Heart left ventricle (tissue), 16 donors: Measurements from ENCODE around the gene MAGED2. TPM values are rescaled to one million over a fixed set of nuclear protein-coding genes. Genes with fewer than 3 reads are reported as not detected.

Source experiments
- ATAC-seq, 4 donors: fragments of 200-7000 bp; cut with Tn5 transposase; one replicate each; pipeline ENCODE4 v1.9.1; 2020 to 2022; ENCODE audit warnings: moderate library complexity in 4 of 4, mild to moderate bottlenecking in 3 of 4, moderate number of reproducible peaks in 1 of 4
- DNase-seq, 5 donors: peaks; one replicate each; pipeline ENCODE4 v3.0.0-alpha.2; 2020
- H3K27ac ChIP-seq, 12 donors: fragments of 200-600 bp; sonication (generic) in 4 of 12; one replicate each; pipeline versions ENCODE4 v1.5.0 to v1.8.0; 2016 to 2022; ENCODE audit warnings: mild to moderate bottlenecking in 2 of 12
- H3K27me3 ChIP-seq, 9 donors: fragments of 200-600 bp; sonication (generic) in 2 of 9; one replicate each; pipeline versions ENCODE4 v1.5.1 to v1.8.0; 2016 to 2022; ENCODE audit warnings: mild to moderate bottlenecking in 3 of 9
- H3K36me3 ChIP-seq, 9 donors: fragments of 200-600 bp; sonication (generic) in 2 of 9; one replicate each; pipeline versions ENCODE4 v1.5.0 to v1.8.0; 2018 to 2022; ENCODE audit warnings: mild to moderate bottlenecking in 2 of 9
- H3K4me1 ChIP-seq, 12 donors: fragments of 200-600 bp; sonication (generic) in 4 of 12; one replicate each; pipeline versions ENCODE4 v1.5.0 to v1.8.0; 2016 to 2022; ENCODE audit warnings: mild to moderate bottlenecking in 3 of 12
- H3K4me3 ChIP-seq, 12 donors: fragments of 200-600 bp; sonication (generic) in 4 of 12; one replicate each; pipeline versions ENCODE4 v1.5.0 to v1.8.0; 2017 to 2022; ENCODE audit warnings: mild to moderate bottlenecking in 9 of 12, moderate library complexity in 4 of 12
- H3K9me3 ChIP-seq, 12 donors: fragments of 200-600 bp; sonication (generic) in 4 of 12; one replicate each; pipeline versions ENCODE4 v1.5.0 to v1.8.0; 2016 to 2022; ENCODE audit warnings: mild to moderate bottlenecking in 1 of 12
- CTCF ChIP-seq, 12 donors: fragments of 200-600 bp; sonication (generic) in 4 of 12; IDR thresholded peaks; one replicate each; pipeline versions ENCODE4 v1.5.0 to v1.8.0; 2018 to 2022; ENCODE audit warnings: antibody characterized with exemption in 12 of 12, mild to moderate bottlenecking in 5 of 12
- POLR2A ChIP-seq, 2 donors: fragments of 450-650 bp; IDR thresholded peaks; one replicate each; pipeline ENCODE4 v1.6.1; 2017; ENCODE audit warnings: antibody characterized with exemption in 2 of 2, mild to moderate bottlenecking in 2 of 2, moderate library complexity in 2 of 2
- WGBS, 4 donors: extraction: QIAGEN DNeasy Blood & Tissue Kit in 2 of 4; methylation state at CpG; one replicate each; pipeline versions ENCODE4 v1.1.5 to v1.1.7; 2013 to 2018; 5-methylcytosine and 5-hydroxymethylcytosine counted together
- intact Hi-C, 10 donors: fragments of 100-400 bp; cut with DNase I; formaldehyde crosslinking; loops; one replicate each; pipeline versions ENCODE4 v1.11.1 to v1.14.2; 2022
- polyA plus RNA-seq, 2 donors: library from polyadenylated mRNA; stranded (reverse); fragments of 200-250 nt; gene quantifications; one replicate each; pipeline ENCODE4 v1.2.3, GENCODE V29; 2013
- total RNA-seq, 9 donors: library from RNA; depleted of rRNA in 2 of 9; stranded (reverse); fragments of >200 nt in 2 of 9; fragmentation: NEBNext Ultra II Directional in 3 of 9; extraction: Animal tissue kit (Norgen Biotek cat#: 25700) in 3 of 9; gene quantifications; one replicate each; pipeline versions ENCODE4 v1.1.0 to v1.2.4, GENCODE V29; 2016 to 2023
- donor health status: ischemic (EF 13 %, LVEDD 7.1; RV severe dilation, severe dysfunction).
- donor health status: healthy with polysubstance abuse.
- donor health status: DM: no; HTN: yes; CAD: no.
- donor health status: DM: no; HTN: no; CAD: no.
- donor health status: ischemic (EF 25% LVEDD 6.9; RV normal size, moderate dysfunction).
- donor health status: ischemic (EF 25% LVEDD 5.7; RV mildly dilated, moderate dysfunction).
- donor health status: healthy.
- donor health status: DM: yes; HTN: yes; CAD: no.
- donor health status: ischemic (EF 35%, LVEDD 5.7; RV mildly dilated, moderate dysfunction).
- donor health status: nonischemic (EF 11% LVEDD 7.7; RV severe dilation, severe dysfunction).
- donor health status: DM: yes; HTN: yes; CAD: no.
- donor health status: PGD.
- donor health status: ischemic (EF 29% LVEDD 5.4; RV normal size, mild dysfunction).
- donor health status: nonischemic (EF 23%, LVEDD 6.1; RV moderate dilation, normal function).

The MAGED2 gene
- total and polyA plus RNA-seq, 11 donors: 59.3 to 126 (median 92.7) TPM

- ATAC-seq: no peak
- intact Hi-C loops: no loop called here
- no peaks in the 10 kb centered on the region for H3K4me1 ChIP-seq
- TF ChIP-seq POLR2A (IDR thresholded peaks at IDR 0.05) (no peak), CTCF (IDR thresholded peaks at IDR 0.05) (no peak)
- DNase-seq: no peak
- H3K36me3 ChIP-seq: no peaks in the 10 kb centered on the region
- peaks cover 0 to 10% (median 0%) of the 10 kb centered on the region in 9 donors for H3K27me3 ChIP-seq
- peaks cover 0 to 4% (median 0%) of the 10 kb centered on the region in 12 donors for H3K9me3 ChIP-seq
- 58 to 68% (median 60%) methylated on average over 5 to 6 of the region's 6 CpGs for WGBS, 4 donors
- no peak overlapping the region for H3K4me3 ChIP-seq
- H3K27ac ChIP-seq: no peak overlapping the region
Observed at GRCh38 chrX:54776061-54776460, 31.5 kb upstream of the MAGED2 start.

- Histone ChIP-seq H3K4me1 (no peaks in the 10 kb centered on the region), H3K27me3 (peaks cover 0 to 13% (median 0%) of the 10 kb centered on the region in 9 donors), H3K36me3 (no peaks in the 10 kb centered on the region), H3K4me3 (no peak overlapping the region), H3K27ac (no peak overlapping the region), H3K9me3 (peaks cover 0 to 4% (median 0%) of the 10 kb centered on the region in 12 donors)
- ATAC-seq: no peak
- TF ChIP-seq POLR2A (IDR thresholded peaks at IDR 0.05) (no peak), CTCF (IDR thresholded peaks at IDR 0.05) (no peak)
- intact Hi-C loops: no loop called here
- no peak for DNase-seq
- 83 to 98% (median 87%) methylated on average over 6 of the region's 6 CpGs for WGBS, 4 donors
Observed at GRCh38 chrX:54776987-54777672, 30.4 kb upstream of the MAGED2 start.

GRCh38 chrX:54785901-54786300 is 21.6 kb upstream of the MAGED2 start:
- no peak for ATAC-seq
- Histone ChIP-seq H3K4me3 (no peak overlapping the region), H3K27me3 (peaks cover 0 to 4% (median 0%) of the 10 kb centered on the region in 9 donors), H3K9me3 (peaks cover 0 to 4% (median 0%) of the 10 kb centered on the region in 12 donors), H3K27ac (no peak overlapping the region), H3K36me3 (no peaks in the 10 kb centered on the region), H3K4me1 (no peaks in the 10 kb centered on the region)
- 30 to 41% (median 35%) methylated on average over 4 of the region's 4 CpGs for WGBS, 4 donors
- intact Hi-C loops: loop anchor here in 1 of 10 donors (10.0 kb wide), 1 partner anchor 141 kb away; no protein-coding TSS in a partner anchor
- DNase-seq: no peak
- no peak for TF ChIP-seq POLR2A (IDR thresholded peaks at IDR 0.05)
- TF ChIP-seq CTCF (IDR thresholded peaks at IDR 0.05): peak in 3 of 12 donors; percentile 7 to 10 (median 9)

GRCh38 chrX:54786967-54787366 is 20.6 kb upstream of the MAGED2 start:
- TF ChIP-seq POLR2A (IDR thresholded peaks at IDR 0.05) (no peak), CTCF (IDR thresholded peaks at IDR 0.05) (peak in 1 of 12 donors; percentile 8)
- Histone ChIP-seq H3K36me3 (no peaks in the 10 kb centered on the region), H3K9me3 (peaks cover 0 to 4% (median 0%) of the 10 kb centered on the region in 12 donors), H3K27ac (no peak overlapping the region), H3K4me1 (no peaks in the 10 kb centered on the region), H3K4me3 (no peak overlapping the region), H3K27me3 (no peaks in the 10 kb centered on the region)
- DNase-seq: no peak
- no peak for ATAC-seq
- intact Hi-C loops: loop anchor here in 1 of 10 donors (10.0 kb wide), 1 partner anchor 142 kb away; no protein-coding TSS in a partner anchor
- WGBS, 4 donors: 69 to 85% (median 79%) methylated on average over 2 of the region's 2 CpGs
